HG03520 (cell line): ENCODE measurements around the gene DYRK3.

ENCODE experiments used
- ATAC-seq: cut with Tn5 transposase; IDR thresholded peaks from one replicate; pipeline ENCODE4 v1.9.1; 2021; ENCODE audit warnings: mild to moderate bottlenecking, moderate library complexity; ENCODE audit not compliant: unreplicated experiment

The DYRK3 gene

DNA sequence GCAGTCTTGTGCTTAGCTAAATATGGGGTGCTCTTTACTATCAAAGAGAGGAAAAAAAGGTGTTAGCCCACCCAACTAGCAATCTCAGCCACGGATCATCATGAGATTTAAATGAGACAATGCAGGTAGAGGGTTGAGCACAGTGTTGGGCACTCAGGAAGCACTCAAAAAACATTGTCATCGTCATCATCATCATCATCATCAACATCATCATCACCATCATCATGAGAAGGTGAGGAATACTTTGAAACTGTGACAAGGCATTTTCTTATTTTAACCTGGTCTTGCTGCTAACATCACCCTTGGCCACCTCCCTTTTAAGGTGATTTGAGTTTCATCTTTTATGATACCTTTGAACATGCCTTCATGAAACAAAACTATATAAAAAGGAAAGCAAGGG is 46.0 kb downstream of the DYRK3 start:
- ATAC-seq: no peak

DNA sequence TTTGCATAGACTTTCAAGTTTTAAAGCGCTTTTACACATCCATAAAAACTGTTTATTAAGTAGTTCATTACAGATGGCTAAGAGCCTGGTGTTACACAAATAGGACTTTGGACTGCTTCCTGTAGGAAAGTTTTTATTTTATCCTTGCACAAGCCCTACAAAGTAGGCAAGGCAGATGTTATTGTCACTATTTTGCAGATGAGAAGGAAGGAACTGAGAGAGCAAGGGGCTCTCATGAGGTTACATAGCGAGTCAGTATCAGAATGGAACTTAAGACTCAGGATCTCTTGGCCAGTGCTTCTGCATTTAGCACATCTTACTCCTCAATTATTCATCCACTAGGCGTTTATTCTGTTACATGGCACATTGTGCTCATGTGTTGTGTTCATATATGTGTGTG is 46.8 kb downstream of the DYRK3 start:
- ATAC-seq: no peak

- no peak for ATAC-seq
Measured at GRCh38 chr1:206683313-206683712, 48.0 kb downstream of the DYRK3 start.

GRCh38 chr1:206684003-206684402 is 48.7 kb downstream of the DYRK3 start:
- ATAC-seq: no peak

- ATAC-seq: peak; percentile 36
Measured at GRCh38 chr1:206684478-206685333, 49.4 kb downstream of the DYRK3 start, which contains the start of gene MAPKAPK2. TSS of gene MAPKAPK2 (plus strand) at chr1:206684905. CDS start at chr1:206685230, 325 bp downstream.

DNA sequence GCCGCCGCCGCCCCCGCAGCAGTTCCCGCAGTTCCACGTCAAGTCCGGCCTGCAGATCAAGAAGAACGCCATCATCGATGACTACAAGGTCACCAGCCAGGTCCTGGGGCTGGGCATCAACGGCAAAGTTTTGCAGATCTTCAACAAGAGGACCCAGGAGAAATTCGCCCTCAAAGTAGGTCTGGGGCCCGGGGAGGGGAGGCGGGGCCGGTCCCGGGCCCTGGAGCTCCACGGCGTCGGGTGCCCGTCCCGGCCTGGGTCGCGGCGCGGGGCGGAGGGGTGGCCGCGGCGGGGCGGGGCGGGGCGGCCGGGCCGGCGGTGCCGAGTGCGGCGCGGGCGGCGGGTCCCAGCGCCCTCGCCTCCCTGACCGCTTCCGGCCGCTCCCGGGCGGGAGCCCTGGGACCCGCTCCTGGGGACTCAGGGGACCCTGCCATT is 50.0 kb downstream of the DYRK3 start:
- no peak for ATAC-seq

- ATAC-seq: no peak
Measured at GRCh38 chr1:206685769-206686477, 50.6 kb downstream of the DYRK3 start.

- ATAC-seq: no peak
Measured at GRCh38 chr1:206686478-206687249, 51.3 kb downstream of the DYRK3 start.

GRCh38 chr1:206687251-206687914 is 52.0 kb downstream of the DYRK3 start:
- ATAC-seq: no peak

DNA sequence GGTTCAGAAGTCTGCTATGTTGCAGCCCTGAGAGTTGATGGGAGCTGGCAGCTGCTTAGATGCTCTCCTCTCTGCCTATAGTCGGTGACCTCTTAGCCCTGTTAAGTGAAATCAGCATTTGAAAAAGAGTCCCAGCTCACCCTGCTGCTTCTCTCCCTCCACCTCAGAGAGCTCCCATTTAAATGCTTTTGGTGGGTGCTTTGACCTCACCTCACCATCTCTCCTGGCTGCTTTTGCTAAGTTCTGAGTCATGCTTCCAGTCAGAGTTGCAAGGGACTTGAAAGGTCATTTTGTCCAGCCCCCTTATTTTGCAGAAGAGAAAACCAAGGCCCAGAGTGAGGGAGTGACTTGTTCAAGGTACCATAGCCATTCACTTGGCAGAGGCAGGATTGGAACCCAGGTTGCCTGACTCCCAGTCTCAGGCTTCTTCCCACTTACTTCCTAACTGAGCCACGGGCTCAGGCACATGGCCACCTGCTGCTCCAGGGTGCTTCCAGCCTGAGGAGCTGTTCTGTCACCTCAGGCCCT is 52.6 kb downstream of the DYRK3 start:
- ATAC-seq: no peak

- no peak for ATAC-seq
Measured at GRCh38 chr1:206690516-206690915, 55.2 kb downstream of the DYRK3 start.

GRCh38 chr1:206691604-206692003 is 56.3 kb downstream of the DYRK3 start:
- ATAC-seq: no peak

GRCh38 chr1:206693029-206693428 is 57.7 kb downstream of the DYRK3 start:
- no peak for ATAC-seq

- ATAC-seq: no peak
Measured at GRCh38 chr1:206693592-206693991, 58.3 kb downstream of the DYRK3 start.

- no peak for ATAC-seq
Measured at GRCh38 chr1:206694171-206695124, 59.1 kb downstream of the DYRK3 start.

DNA sequence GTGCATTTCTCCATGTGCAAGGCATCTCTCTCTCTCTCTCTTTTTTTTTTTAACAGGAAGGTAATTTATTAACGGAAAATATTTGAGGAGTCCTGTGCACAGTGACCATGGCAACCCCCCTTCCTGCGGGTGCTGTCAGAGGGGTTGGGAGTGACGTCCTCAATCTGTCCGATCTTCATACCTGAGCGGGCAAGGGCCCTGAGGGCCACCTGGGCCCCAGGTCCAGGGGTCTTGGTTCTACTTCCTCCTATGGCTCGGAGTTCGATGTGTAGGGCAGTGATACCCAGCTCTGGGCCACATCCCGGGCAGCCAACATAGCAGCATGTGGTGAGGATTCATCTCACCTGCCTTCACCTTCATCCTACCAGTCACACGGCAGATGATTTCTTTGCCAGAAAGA is 60.4 kb downstream of the DYRK3 start:
- no peak for ATAC-seq

DNA sequence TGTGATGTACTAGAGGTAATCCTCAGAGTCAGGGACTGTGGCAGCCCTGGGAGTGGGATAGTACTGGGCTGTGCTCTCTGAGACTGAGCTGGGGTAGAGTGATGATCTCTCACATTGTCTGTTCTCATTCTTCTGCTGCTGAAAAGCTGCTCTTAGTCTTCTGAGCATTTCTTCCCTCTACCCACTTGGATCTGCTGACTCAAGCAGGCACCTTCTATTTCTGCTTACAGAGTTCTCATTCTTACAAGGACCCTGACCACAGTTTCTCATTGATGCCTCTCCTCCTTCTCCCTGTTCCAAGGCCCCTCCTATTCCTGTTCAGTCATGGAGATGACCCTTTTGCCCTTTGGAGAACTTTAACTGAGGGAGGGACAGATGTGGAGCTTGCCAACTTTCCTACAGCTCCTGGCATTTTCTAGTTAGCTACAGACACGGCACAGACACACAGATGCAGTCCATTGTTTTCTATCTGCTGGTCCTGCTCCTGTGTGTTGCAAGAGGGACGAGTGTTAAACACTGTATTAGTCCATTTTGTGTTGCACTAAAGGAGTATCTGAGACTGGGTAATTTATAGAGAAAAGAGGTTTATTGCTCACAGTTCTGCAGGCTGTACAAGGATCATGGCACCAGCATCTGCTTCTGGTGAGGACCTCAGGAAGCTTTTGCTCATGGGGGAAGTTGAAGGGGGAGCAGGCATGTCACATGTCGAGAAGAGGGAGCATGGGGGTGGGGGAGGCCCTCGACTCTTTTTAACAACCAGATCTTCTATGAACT is 61.7 kb downstream of the DYRK3 start:
- no peak for ATAC-seq

GRCh38 chr1:206698011-206698410 is 62.7 kb downstream of the DYRK3 start:
- no peak for ATAC-seq
